Fibroblast of lung (primary cell): Measurements from ENCODE around the gene PIP4K2A. TPM values are rescaled to one million over a fixed set of nuclear protein-coding genes. Genes with fewer than 3 reads are reported as not detected.

Source experiments
- DNase-seq, 2 donors: peaks; one replicate each; pipeline versions ENCODE4 v3.0.0 to v3.0.0-alpha.2; 2010; ENCODE audit warnings: low read depth in 2 of 2
- H2AFZ ChIP-seq: 2 replicates; pipeline ENCODE4 v1.5.1; 2012; ENCODE audit warnings: low read length, control low read depth, inconsistent platforms
- H3K27ac ChIP-seq: 2 replicates; pipeline ENCODE4 v1.5.1; 2011; ENCODE audit warnings: low read length, control low read depth; ENCODE audit not compliant: insufficient read depth
- H3K27me3 ChIP-seq: 2 replicates; pipeline ENCODE4 v1.5.1; 2011; ENCODE audit warnings: mild to moderate bottlenecking, low read length; ENCODE audit not compliant: control insufficient read depth, insufficient read depth
- H3K36me3 ChIP-seq: 2 replicates; pipeline ENCODE4 v1.5.1; 2011; ENCODE audit warnings: low read length; ENCODE audit not compliant: control insufficient read depth, insufficient read depth
- H3K4me1 ChIP-seq: 2 replicates; pipeline ENCODE4 v1.5.1; 2011; ENCODE audit warnings: low read length; ENCODE audit not compliant: control insufficient read depth, insufficient read depth; ENCODE audit errors: extremely low read depth
- H3K4me2 ChIP-seq: 2 replicates; pipeline ENCODE4 v1.5.1; 2011; ENCODE audit warnings: low read length, control low read depth; ENCODE audit not compliant: insufficient read depth; ENCODE audit errors: extremely low read depth
- H3K4me3 ChIP-seq, 4 experiments: fragments of 200-600 bp in 1 of 4; sonication (generic) in 1 of 4; replicated peaks in 1 of 4; 2 replicates each; pipeline ENCODE4 v1.5.1; 2011 to 2016; ENCODE audit warnings: low read length in 4 of 4, low read depth in 3 of 4, mild to moderate bottlenecking in 3 of 4, control low read depth in 2 of 4, inconsistent platforms in 1 of 4, mixed read lengths in 1 of 4; ENCODE audit not compliant: insufficient read depth in 1 of 4; ENCODE audit errors: control extremely low read depth in 1 of 4
- H3K79me2 ChIP-seq: 2 replicates; pipeline ENCODE4 v1.5.1; 2012; ENCODE audit warnings: mild to moderate bottlenecking, low read length, inconsistent platforms; ENCODE audit not compliant: control insufficient read depth, insufficient read depth
- H3K9ac ChIP-seq: 2 replicates; pipeline ENCODE4 v1.5.1; 2011; ENCODE audit warnings: mild to moderate bottlenecking, low read length, control low read depth; ENCODE audit not compliant: insufficient read depth
- H3K9me3 ChIP-seq: 2 replicates; pipeline ENCODE4 v1.5.1; 2012; ENCODE audit warnings: low read depth, low read length; ENCODE audit not compliant: control insufficient read depth, insufficient read depth
- H4K20me1 ChIP-seq: 2 replicates; pipeline ENCODE4 v1.5.1; 2011; ENCODE audit warnings: low read length; ENCODE audit not compliant: control insufficient read depth, insufficient read depth; ENCODE audit errors: extremely low read depth
- EZH2 ChIP-seq: IDR thresholded peaks from 2 replicates; pipeline ENCODE4 v1.5.1; 2012; ENCODE audit warnings: low read length, control low read depth, mild to moderate bottlenecking; ENCODE audit errors: missing control alignments
- polyA plus RNA-seq, 2 donors: library from polyadenylated mRNA; depleted of rRNA in 1 of 2; stranded (reverse) in 1 of 2; unstranded in 1 of 2; fragments of >200 nt; gene quantifications; 2 replicates each; pipeline ENCODE4 v1.2.1, GENCODE V29; 2011 to 2012; ENCODE audit warnings: missing spikeins in 1 of 2
- total RNA-seq: library from RNA; depleted of rRNA; stranded (reverse); fragments of >200 nt; gene quantifications from 2 replicates; pipeline ENCODE4 v1.2.1, GENCODE V29; 2014
- TF ChIP-seq, protein P1 (sequence below), 2 donors: IDR thresholded peaks in 1 of 2; conservative IDR thresholded peaks in 1 of 2; 1 replicate in 1 of 2; 2 replicates in 1 of 2; pipeline ENCODE4 v1.5.1; 2011 to 2012; ENCODE audit warnings: low read length in 2 of 2, control low read depth in 1 of 2, inconsistent platforms in 1 of 2, low read depth in 1 of 2, mild to moderate bottlenecking in 1 of 2

The PIP4K2A gene
- total and polyA plus RNA-seq, 2 donors (not counting 1 experiment from before 2014, with no cell fraction given), result 28.5 to 40.0 TPM

DNA sequence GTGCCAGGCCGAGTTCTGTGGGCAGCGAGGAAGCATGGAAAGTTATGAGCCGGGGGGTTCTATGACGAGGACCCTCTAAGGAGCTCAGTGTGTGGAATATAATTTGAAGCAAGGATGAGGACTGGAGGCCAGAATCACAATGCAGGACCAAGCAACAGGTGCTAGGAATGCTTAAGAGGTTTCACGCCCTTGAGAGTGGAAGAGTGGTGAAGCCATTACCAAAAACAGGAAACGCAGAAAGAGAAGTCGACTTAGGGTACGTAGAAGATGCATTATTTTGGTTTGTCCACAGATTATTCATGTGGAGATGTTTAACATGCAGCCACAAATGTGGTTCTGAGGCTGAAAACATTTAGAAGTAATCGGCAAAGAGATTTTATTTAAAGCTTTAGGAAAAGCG lies 78.7 kb downstream of the PIP4K2A start:
- Histone ChIP-seq H3K27me3 (no peaks in the 10 kb centered on the region), H3K9ac (no peak overlapping the region), H4K20me1 (no peaks in the 10 kb centered on the region), H3K36me3 (no peaks in the 10 kb centered on the region), H2AFZ (no peak overlapping the region), H3K79me2 (peaks cover 13% of the 10 kb centered on the region), H3K9me3 (no peaks in the 10 kb centered on the region), H3K27ac (no peak overlapping the region), H3K4me3 (no peak overlapping the region), H3K4me1 (peaks cover 3% of the 10 kb centered on the region), H3K4me2 (no peak overlapping the region)
- TF ChIP-seq EZH2, result no peak
- TF ChIP-seq, protein P1, sequence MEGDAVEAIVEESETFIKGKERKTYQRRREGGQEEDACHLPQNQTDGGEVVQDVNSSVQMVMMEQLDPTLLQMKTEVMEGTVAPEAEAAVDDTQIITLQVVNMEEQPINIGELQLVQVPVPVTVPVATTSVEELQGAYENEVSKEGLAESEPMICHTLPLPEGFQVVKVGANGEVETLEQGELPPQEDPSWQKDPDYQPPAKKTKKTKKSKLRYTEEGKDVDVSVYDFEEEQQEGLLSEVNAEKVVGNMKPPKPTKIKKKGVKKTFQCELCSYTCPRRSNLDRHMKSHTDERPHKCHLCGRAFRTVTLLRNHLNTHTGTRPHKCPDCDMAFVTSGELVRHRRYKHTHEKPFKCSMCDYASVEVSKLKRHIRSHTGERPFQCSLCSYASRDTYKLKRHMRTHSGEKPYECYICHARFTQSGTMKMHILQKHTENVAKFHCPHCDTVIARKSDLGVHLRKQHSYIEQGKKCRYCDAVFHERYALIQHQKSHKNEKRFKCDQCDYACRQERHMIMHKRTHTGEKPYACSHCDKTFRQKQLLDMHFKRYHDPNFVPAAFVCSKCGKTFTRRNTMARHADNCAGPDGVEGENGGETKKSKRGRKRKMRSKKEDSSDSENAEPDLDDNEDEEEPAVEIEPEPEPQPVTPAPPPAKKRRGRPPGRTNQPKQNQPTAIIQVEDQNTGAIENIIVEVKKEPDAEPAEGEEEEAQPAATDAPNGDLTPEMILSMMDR (conservative IDR thresholded peaks at IDR 0.05 in 1 of 2, IDR thresholded peaks at IDR 0.05 in 1 of 2; ENCODE audit: low read depth in 1 of 2, low read length in 2 of 2), result no peak
- no peak for DNase-seq

DNA sequence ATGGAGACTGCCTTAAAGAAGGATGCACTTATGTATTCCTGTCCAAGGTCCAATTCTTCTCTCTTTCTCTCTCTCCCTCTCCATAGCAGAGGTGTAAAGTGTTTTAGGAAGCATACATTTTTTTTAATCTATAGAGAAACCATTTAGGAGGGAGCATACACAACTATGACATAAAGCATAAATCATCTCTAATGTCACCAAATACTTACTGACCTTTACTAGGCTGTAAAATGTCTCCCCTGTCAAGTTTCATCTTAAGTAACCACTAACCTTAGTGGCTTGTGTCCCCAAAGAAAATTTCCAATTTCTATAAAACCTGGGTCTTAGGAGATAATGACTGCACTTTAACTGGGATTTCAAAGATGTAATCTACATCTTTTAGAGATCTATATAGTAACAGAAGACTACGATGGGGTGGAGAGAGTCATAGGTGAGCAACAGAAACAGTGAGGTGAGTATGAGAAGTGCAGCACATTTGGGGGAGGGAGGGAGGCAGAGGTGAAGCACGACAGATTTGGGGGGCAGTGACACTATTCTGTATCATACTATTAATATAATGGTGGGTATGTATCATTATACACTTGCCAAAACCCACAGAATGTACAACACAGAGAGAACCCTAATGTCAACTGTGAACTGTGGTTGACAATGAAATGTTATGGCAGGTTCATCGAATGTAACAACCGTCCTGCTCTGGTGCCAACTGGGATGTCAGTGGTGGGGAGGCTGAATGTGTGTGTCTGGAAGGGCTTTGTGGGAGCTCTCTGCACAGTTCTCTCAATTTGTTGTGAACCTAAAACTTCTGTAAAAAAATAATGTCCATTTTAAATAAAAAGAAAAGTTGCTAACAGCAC lies 79.5 kb downstream of the PIP4K2A start:
- Histone ChIP-seq H4K20me1 (no peaks in the 10 kb centered on the region), H3K36me3 (no peaks in the 10 kb centered on the region), H3K9me3 (no peaks in the 10 kb centered on the region), H3K4me2 (no peak overlapping the region), H3K27ac (no peak overlapping the region), H3K4me1 (peaks cover 7% of the 10 kb centered on the region), H2AFZ (no peak overlapping the region), H3K4me3 (no peak overlapping the region), H3K79me2 (peaks cover 13% of the 10 kb centered on the region), H3K27me3 (no peaks in the 10 kb centered on the region), H3K9ac (no peak overlapping the region)
- no peak for TF ChIP-seq EZH2
- TF ChIP-seq, protein P1 (conservative IDR thresholded peaks at IDR 0.05 in 1 of 2, IDR thresholded peaks at IDR 0.05 in 1 of 2; ENCODE audit: low read depth in 1 of 2, low read length in 2 of 2), result no peak
- DNase-seq, result no peak

- H3K4me1 ChIP-seq, result peaks cover 7% of the 10 kb centered on the region
- no peaks in the 10 kb centered on the region for H3K27me3 ChIP-seq
- no peak overlapping the region for H3K4me3 ChIP-seq
- TF ChIP-seq EZH2, result no peak
- TF ChIP-seq, protein P1 (conservative IDR thresholded peaks at IDR 0.05 in 1 of 2, IDR thresholded peaks at IDR 0.05 in 1 of 2; ENCODE audit: low read depth in 1 of 2, low read length in 2 of 2), result no peak
- no peak overlapping the region for H3K4me2 ChIP-seq
- no peaks in the 10 kb centered on the region for H3K9me3 ChIP-seq
- DNase-seq, result no peak
- H4K20me1 ChIP-seq, result no peaks in the 10 kb centered on the region
- no peak overlapping the region for H3K9ac ChIP-seq
- H3K36me3 ChIP-seq, result no peaks in the 10 kb centered on the region
- H2AFZ ChIP-seq, result no peak overlapping the region
- no peak overlapping the region for H3K27ac ChIP-seq
- H3K79me2 ChIP-seq, result peaks cover 13% of the 10 kb centered on the region
These were observed 80.3 kb downstream of the PIP4K2A start for GRCh38 chr10:22634093-22634492.
